ENCODE data around the gene LCA5.

The LCA5 gene

DNA sequence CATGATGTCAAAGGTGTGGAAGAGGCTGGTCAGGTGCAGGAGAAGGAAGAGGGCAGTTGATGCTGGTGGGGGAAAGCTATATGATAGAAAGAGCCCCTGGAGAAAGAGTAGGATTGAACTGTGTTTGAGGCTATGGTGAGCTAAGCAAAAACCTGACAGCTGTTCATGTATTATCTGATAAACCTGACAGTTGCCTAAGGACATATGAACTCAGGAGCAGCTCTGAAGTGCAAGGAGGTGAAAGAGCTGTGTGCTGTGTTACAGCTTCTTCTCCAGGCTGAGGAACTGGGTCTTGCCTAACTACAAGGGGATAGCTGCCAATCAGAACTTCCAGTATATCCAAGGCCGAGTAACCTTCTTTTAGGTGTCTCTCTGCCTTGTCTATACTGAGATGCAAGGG, 81.8 kb downstream of the LCA5 start:
- Histone ChIP-seq H3K9ac (ENCODE audit: low read length) (no peak overlapping the region), H3K4me1 (ENCODE audit: low read length) (no peaks in the 10 kb centered on the region), H3K9me3 (replicated peaks; ENCODE audit: insufficient read depth, low read length) (no peaks in the 10 kb centered on the region), H3K4me3 (ENCODE audit: low read length) (no peak overlapping the region), H3K79me2 (ENCODE audit: low read length) (no peaks in the 10 kb centered on the region), H3K9me2 (replicated peaks; ENCODE audit: insufficient read depth, low read length) (no peaks in the 10 kb centered on the region), H3K4me2 (ENCODE audit: low read depth, low read length) (no peak overlapping the region), H3F3A (ENCODE audit: insufficient read depth, low read length) (no peaks in the 10 kb centered on the region), H4K20me1 (ENCODE audit: insufficient read depth, low read length) (no peaks in the 10 kb centered on the region), H3K27ac (ENCODE audit: low read length) (no peak overlapping the region), H3K36me3 (replicated peaks; ENCODE audit: insufficient read depth, low read length) (no peaks in the 10 kb centered on the region), H2AFZ (ENCODE audit: low read length) (no peak overlapping the region), H3K27me3 (replicated peaks; ENCODE audit: insufficient read depth, low read length) (no peaks in the 10 kb centered on the region)
- TF ChIP-seq EZH2phosphoT487 (IDR thresholded peaks at IDR 0.05; ENCODE audit: low read length) (no peak), EZH2 (optimal IDR thresholded peaks at IDR 0.05; ENCODE audit: low read depth, low read length) (no peak)
- TF ChIP-seq, protein P1, sequence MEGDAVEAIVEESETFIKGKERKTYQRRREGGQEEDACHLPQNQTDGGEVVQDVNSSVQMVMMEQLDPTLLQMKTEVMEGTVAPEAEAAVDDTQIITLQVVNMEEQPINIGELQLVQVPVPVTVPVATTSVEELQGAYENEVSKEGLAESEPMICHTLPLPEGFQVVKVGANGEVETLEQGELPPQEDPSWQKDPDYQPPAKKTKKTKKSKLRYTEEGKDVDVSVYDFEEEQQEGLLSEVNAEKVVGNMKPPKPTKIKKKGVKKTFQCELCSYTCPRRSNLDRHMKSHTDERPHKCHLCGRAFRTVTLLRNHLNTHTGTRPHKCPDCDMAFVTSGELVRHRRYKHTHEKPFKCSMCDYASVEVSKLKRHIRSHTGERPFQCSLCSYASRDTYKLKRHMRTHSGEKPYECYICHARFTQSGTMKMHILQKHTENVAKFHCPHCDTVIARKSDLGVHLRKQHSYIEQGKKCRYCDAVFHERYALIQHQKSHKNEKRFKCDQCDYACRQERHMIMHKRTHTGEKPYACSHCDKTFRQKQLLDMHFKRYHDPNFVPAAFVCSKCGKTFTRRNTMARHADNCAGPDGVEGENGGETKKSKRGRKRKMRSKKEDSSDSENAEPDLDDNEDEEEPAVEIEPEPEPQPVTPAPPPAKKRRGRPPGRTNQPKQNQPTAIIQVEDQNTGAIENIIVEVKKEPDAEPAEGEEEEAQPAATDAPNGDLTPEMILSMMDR (IDR thresholded peaks at IDR 0.05; ENCODE audit: low read length): no peak
- DNase-seq: no peak

DNA sequence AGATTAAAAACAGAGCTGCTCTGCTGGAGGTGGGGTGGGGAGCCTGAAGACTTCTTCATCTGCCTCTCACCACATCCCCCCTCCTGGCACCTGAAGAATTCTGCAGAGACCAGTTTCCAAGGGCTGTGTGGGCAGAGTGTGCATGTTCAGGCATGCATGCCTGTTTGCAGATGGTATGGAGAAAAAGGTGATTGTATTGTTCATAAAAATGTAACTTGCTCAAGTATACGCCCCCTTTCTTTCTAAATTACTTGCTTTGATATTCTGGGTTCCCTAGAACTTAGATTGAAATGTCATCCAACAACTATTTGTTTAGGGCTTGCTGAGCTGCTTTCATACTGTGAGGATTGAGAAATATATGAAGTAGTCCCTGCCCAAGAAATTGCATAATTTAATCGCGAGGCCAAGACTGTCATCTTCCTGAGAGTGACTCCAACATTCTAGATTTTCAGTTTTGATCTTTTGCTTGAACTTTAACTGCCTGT, 83.6 kb downstream of the LCA5 start:
- no peaks in the 10 kb centered on the region for H3K9me2 ChIP-seq (replicated peaks; ENCODE audit: insufficient read depth, low read length)
- H3K27ac ChIP-seq (ENCODE audit: low read length): no peak overlapping the region
- H2AFZ ChIP-seq (ENCODE audit: low read length): no peak overlapping the region
- H3K4me3 ChIP-seq (ENCODE audit: low read length): no peak overlapping the region
- H3K4me2 ChIP-seq (ENCODE audit: low read depth, low read length): no peak overlapping the region
- H4K20me1 ChIP-seq (ENCODE audit: insufficient read depth, low read length): no peaks in the 10 kb centered on the region
- no peaks in the 10 kb centered on the region for H3K79me2 ChIP-seq (ENCODE audit: low read length)
- no peaks in the 10 kb centered on the region for H3K9me3 ChIP-seq (replicated peaks; ENCODE audit: insufficient read depth, low read length)
- TF ChIP-seq, protein P1 (IDR thresholded peaks at IDR 0.05; ENCODE audit: low read length): no peak
- TF ChIP-seq EZH2phosphoT487 (IDR thresholded peaks at IDR 0.05; ENCODE audit: low read length): no peak
- no peak for TF ChIP-seq EZH2 (optimal IDR thresholded peaks at IDR 0.05; ENCODE audit: low read depth, low read length)
- no peak overlapping the region for H3K9ac ChIP-seq (ENCODE audit: low read length)
- H3K36me3 ChIP-seq (replicated peaks; ENCODE audit: insufficient read depth, low read length): no peaks in the 10 kb centered on the region
- H3K4me1 ChIP-seq (ENCODE audit: low read length): no peaks in the 10 kb centered on the region
- DNase-seq: no peak
- H3F3A ChIP-seq (ENCODE audit: insufficient read depth, low read length): no peaks in the 10 kb centered on the region
- no peaks in the 10 kb centered on the region for H3K27me3 ChIP-seq (replicated peaks; ENCODE audit: insufficient read depth, low read length)

DNA sequence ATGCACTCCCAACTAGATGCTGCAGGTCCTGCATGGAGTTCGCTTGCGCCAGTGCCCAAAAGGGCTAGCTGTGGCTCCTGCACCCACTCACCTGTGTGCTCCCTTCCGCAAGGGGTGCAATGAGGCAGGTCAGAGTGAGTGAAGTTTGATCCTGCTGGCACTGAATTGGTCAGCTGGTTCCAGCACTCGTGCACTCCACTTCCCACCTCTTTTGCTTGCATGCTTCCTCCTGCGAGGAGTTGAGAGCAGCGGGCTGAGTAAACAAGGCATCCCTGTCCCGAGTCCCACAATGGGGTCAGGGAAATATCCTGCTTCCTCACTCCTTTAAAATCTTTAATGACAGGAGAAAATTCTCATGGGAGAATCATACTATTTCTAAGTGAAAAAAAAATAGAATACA, 86.2 kb downstream of the LCA5 start:
- H3K36me3 ChIP-seq (replicated peaks; ENCODE audit: insufficient read depth, low read length): no peaks in the 10 kb centered on the region
- no peaks in the 10 kb centered on the region for H3K9me2 ChIP-seq (replicated peaks; ENCODE audit: insufficient read depth, low read length)
- H3K27me3 ChIP-seq (replicated peaks; ENCODE audit: insufficient read depth, low read length): no peaks in the 10 kb centered on the region

More for the DNA sequence above, 86.2 kb downstream of the LCA5 start:
- H3K27ac ChIP-seq (ENCODE audit: low read length): no peak overlapping the region
- no peak overlapping the region for H3K9ac ChIP-seq (ENCODE audit: low read length)
- no peak overlapping the region for H3K4me3 ChIP-seq (ENCODE audit: low read length)
- H3K4me1 ChIP-seq (ENCODE audit: low read length): no peaks in the 10 kb centered on the region
- H3K4me2 ChIP-seq (ENCODE audit: low read depth, low read length): no peak overlapping the region
- H3K79me2 ChIP-seq (ENCODE audit: low read length): no peaks in the 10 kb centered on the region
- TF ChIP-seq, protein P1 (IDR thresholded peaks at IDR 0.05; ENCODE audit: low read length): no peak
- TF ChIP-seq EZH2 (optimal IDR thresholded peaks at IDR 0.05; ENCODE audit: low read depth, low read length): no peak
- no peak for TF ChIP-seq EZH2phosphoT487 (IDR thresholded peaks at IDR 0.05; ENCODE audit: low read length)
- no peaks in the 10 kb centered on the region for H3F3A ChIP-seq (ENCODE audit: insufficient read depth, low read length)
- H3K9me3 ChIP-seq (replicated peaks; ENCODE audit: insufficient read depth, low read length): no peaks in the 10 kb centered on the region
- H2AFZ ChIP-seq (ENCODE audit: low read length): no peak overlapping the region
- H4K20me1 ChIP-seq (ENCODE audit: insufficient read depth, low read length): no peaks in the 10 kb centered on the region
- DNase-seq: no peak

Measured in MM.1S (cell line).